Kidney (tissue), 14 donors: ENCODE measurements around the gene CCR9. TPM values are rescaled to one million over a fixed set of nuclear protein-coding genes. Genes with fewer than 3 reads are reported as not detected.

Experiments used
- DNase-seq, 5 donors: peaks; one replicate each; pipeline ENCODE4 v3.0.0-alpha.2; 2013 to 2020
- FAIRE-seq: peaks from 2 replicates; lab custom pipeline; 2012; peaks lifted over from hg19 to GRCh38; lab: Jason Lieb, UNC
- H3K27ac ChIP-seq, 2 donors: one replicate each; pipeline ENCODE4 v1.7.0; 2013; ENCODE audit warnings: low read depth in 2 of 2, low read length in 2 of 2, inconsistent platforms in 1 of 2
- H3K27me3 ChIP-seq: one replicate; pipeline ENCODE4 v1.7.1; 2013; ENCODE audit warnings: low read length, inconsistent platforms; ENCODE audit not compliant: control insufficient read depth, insufficient read depth
- H3K36me3 ChIP-seq, 3 donors: one replicate each; pipeline versions ENCODE4 v1.7.0 to v1.7.1; 2013; ENCODE audit warnings: low read length in 3 of 3, control low read depth in 1 of 3, inconsistent platforms in 1 of 3; ENCODE audit not compliant: insufficient read depth in 3 of 3, control insufficient read depth in 2 of 3
- H3K4me1 ChIP-seq, 3 donors: one replicate each; pipeline versions ENCODE4 v1.7.0 to v1.7.1; 2013; ENCODE audit warnings: low read length in 3 of 3, inconsistent platforms in 1 of 3, low read depth in 1 of 3; ENCODE audit not compliant: control insufficient read depth in 2 of 3, insufficient read depth in 2 of 3
- H3K4me3 ChIP-seq, 3 donors: one replicate each; pipeline versions ENCODE4 v1.7.0 to v1.8.1; 2013; ENCODE audit warnings: low read length in 3 of 3, control low read depth in 1 of 3, inconsistent platforms in 1 of 3
- H3K9ac ChIP-seq, 3 donors: one replicate each; pipeline versions ENCODE4 v1.7.0 to v1.7.1; 2013; ENCODE audit warnings: low read length in 3 of 3, control low read depth in 1 of 3, inconsistent platforms in 1 of 3
- H3K9me3 ChIP-seq, 3 donors: one replicate each; pipeline versions ENCODE4 v1.7.0 to v1.7.1; 2013; ENCODE audit warnings: low read length in 3 of 3, control low read depth in 1 of 3, inconsistent platforms in 1 of 3; ENCODE audit not compliant: control insufficient read depth in 2 of 3, insufficient read depth in 1 of 3
- CTCF ChIP-seq: IDR thresholded peaks from 3 replicates; pipeline ENCODE4 v1.5.1; 2012; ENCODE audit warnings: mild to moderate bottlenecking, moderate library complexity, borderline replicate concordance; ENCODE audit not compliant: insufficient read depth; ENCODE audit errors: extremely low read depth
- intact Hi-C: fragments of 100-400 bp; cut with DNase I; formaldehyde crosslinking; loops from one replicate; pipeline ENCODE4 v1.11.1; 2022
- polyA plus RNA-seq: library from polyadenylated mRNA; stranded (reverse); fragments of 350-450 nt; fragmentation: Illumina TruSeq; extraction: RNeasy Lipid Tissue Mini Kit (QIAGEN cat#74804); gene quantifications from one replicate; pipeline ENCODE4 v1.2.3, GENCODE V29; 2014; ENCODE audit warnings: low read depth, low replicate concordance; ENCODE audit not compliant: insufficient read depth
- total RNA-seq: library from RNA; stranded (reverse); fragmentation: NEBNext Ultra II Directional; extraction: Animal tissue kit (Norgen Biotek cat#: 25700); gene quantifications from one replicate; pipeline ENCODE4 v1.2.1, GENCODE V29; 2021
- donor health status: control.
- donor health status: control.
- donor health status: control.
- donor health status: control.
- donor health status: control.
- donor health status: DM: yes; HTN: yes; CAD: no.
- donor health status: Normal renal cell carcinoma (clear cell type).

CCR9 gene
- total and polyA plus RNA-seq, 2 donors from 2014 or later = 0.22 to 0.43 TPM

GRCh38 chr3:45946875-45947274 is 60.5 kb downstream of the CCR9 start:
- H3K36me3 ChIP-seq = peaks cover 6 to 41% (median 24%) of the 10 kb centered on the region in 3 donors
- DNase-seq (no peak), FAIRE-seq (no peak)
- no peak overlapping the region for H3K9ac ChIP-seq
- no peak for TF ChIP-seq CTCF
- H3K4me3 ChIP-seq = no peak overlapping the region
- H3K9me3 ChIP-seq = no peaks in the 10 kb centered on the region
- intact Hi-C loops = loop anchor here (10.0 kb wide), 1 partner anchor 428 kb away; the partner anchor contains the start of gene CCR5
- H3K27me3 ChIP-seq = no peaks in the 10 kb centered on the region
- H3K27ac ChIP-seq = no peak overlapping the region
- peaks cover 0 to 5% (median 0%) of the 10 kb centered on the region in 3 donors for H3K4me1 ChIP-seq

GRCh38 chr3:45947361-45947760 is 61.0 kb downstream of the CCR9 start:
- no peak overlapping the region for H3K4me3 ChIP-seq
- peaks cover 6 to 44% (median 24%) of the 10 kb centered on the region in 3 donors for H3K36me3 ChIP-seq
- H3K4me1 ChIP-seq = peaks cover 0 to 2% (median under 1%) of the 10 kb centered on the region in 3 donors
- H3K9me3 ChIP-seq = no peaks in the 10 kb centered on the region
- TF ChIP-seq CTCF = no peak
- no peak for FAIRE-seq
- H3K9ac ChIP-seq = no peak overlapping the region
- H3K27me3 ChIP-seq = no peaks in the 10 kb centered on the region
- H3K27ac ChIP-seq = no peak overlapping the region
- no peak for DNase-seq
- intact Hi-C loops = loop anchor here (10.0 kb wide), 1 partner anchor 427 kb away; the partner anchor contains the start of gene CCR5

GRCh38 chr3:45948311-45948781 is 62.0 kb downstream of the CCR9 start:
- H3K27ac ChIP-seq = no peak overlapping the region
- no peaks in the 10 kb centered on the region for H3K9me3 ChIP-seq
- no peaks in the 10 kb centered on the region for H3K27me3 ChIP-seq
- DNase-seq = no peak
- H3K4me3 ChIP-seq = no peak overlapping the region
- TF ChIP-seq CTCF = no peak
- peaks cover 0 to 10% (median 3%) of the 10 kb centered on the region in 3 donors for H3K4me1 ChIP-seq
- no peak for FAIRE-seq
- no peak overlapping the region for H3K9ac ChIP-seq
- intact Hi-C loops = loop anchor here (10.0 kb wide), 1 partner anchor 426 kb away; the partner anchor contains the start of gene CCR5
- H3K36me3 ChIP-seq = peaks cover 11 to 50% (median 30%) of the 10 kb centered on the region in 3 donors
